GM21737 (cell line): ENCODE measurements around the gene ZMYND15.
"Not testable (repeated sequence)": the region's sequence is repeated elsewhere in the genome, so short reads cannot be mapped to it uniquely, and the experiment has no call there.

Experiments
- ATAC-seq: cut with Tn5 transposase; IDR thresholded peaks from one replicate; pipeline ENCODE4 v1.9.1; 2021; ENCODE audit warnings: mild to moderate bottlenecking, moderate library complexity; ENCODE audit not compliant: unreplicated experiment

ZMYND15 gene

GRCh38 chr17:4739122-4740024 is at the start of gene ZMYND15, which contains the start of gene CXCL16:
Gene ZMYND15, plus strand, starts transcription at chr17:4739833. Its CDS starts 716 bp downstream, at chr17:4740549.
Gene CXCL16, minus strand, starts transcription at chr17:4739928. Its CDS starts 589 bp downstream, at chr17:4739339.
- ATAC-seq = no peak

GRCh38 chr17:4689872-4690271 is 49.8 kb upstream of the ZMYND15 start:
- not testable (repeated sequence) for ATAC-seq

GRCh38 chr17:4690745-4691144 is 48.9 kb upstream of the ZMYND15 start:
- ATAC-seq = no peak

- no peak for ATAC-seq
Observed at GRCh38 chr17:4691686-4692085, 47.9 kb upstream of the ZMYND15 start.

GRCh38 chr17:4693416-4693815 is 46.2 kb upstream of the ZMYND15 start:
- no peak for ATAC-seq

GRCh38 chr17:4696437-4696805 is 43.2 kb upstream of the ZMYND15 start:
- no peak for ATAC-seq

- not testable (repeated sequence) for ATAC-seq
Observed at GRCh38 chr17:4699401-4700056, 40.1 kb upstream of the ZMYND15 start.

GRCh38 chr17:4701116-4701515 is 38.5 kb upstream of the ZMYND15 start:
- ATAC-seq = no peak

GRCh38 chr17:4703330-4703691 is 36.3 kb upstream of the ZMYND15 start:
- ATAC-seq = no peak

GRCh38 chr17:4704574-4704907 is 35.1 kb upstream of the ZMYND15 start:
- ATAC-seq = not testable (repeated sequence)

GRCh38 chr17:4704991-4705390 is 34.6 kb upstream of the ZMYND15 start:
- ATAC-seq = no peak

- no peak for ATAC-seq
Observed at GRCh38 chr17:4706121-4706520, 33.5 kb upstream of the ZMYND15 start.

- ATAC-seq = no peak
Observed at GRCh38 chr17:4708436-4708835, 31.2 kb upstream of the ZMYND15 start.

- ATAC-seq = peak; percentile 71
Observed at GRCh38 chr17:4709794-4710692, 29.6 kb upstream of the ZMYND15 start, which contains the start of gene ARRB2. Gene ARRB2, plus strand, starts transcription at chr17:4710632. Its CDS starts 90 bp downstream, at chr17:4710722.

GRCh38 chr17:4710693-4711634 is 28.7 kb upstream of the ZMYND15 start:
- ATAC-seq = peak; percentile 1

GRCh38 chr17:4711661-4712181 is 27.9 kb upstream of the ZMYND15 start:
- ATAC-seq = no peak

- no peak for ATAC-seq
Observed at GRCh38 chr17:4712526-4712925, 27.1 kb upstream of the ZMYND15 start.

- not testable (repeated sequence) for ATAC-seq
Observed at GRCh38 chr17:4714340-4715062, 25.1 kb upstream of the ZMYND15 start.
